Right atrium auricular region (tissue), 2 donors: ENCODE measurements around the gene NUDCD3. TPM values are rescaled to one million over a fixed set of nuclear protein-coding genes. Genes with fewer than 3 reads are reported as not detected.

Experiments
- DNase-seq: peaks from one replicate; pipeline ENCODE4 v3.0.0-alpha.2; 2019; ENCODE audit warnings: low spot score
- H3K27ac ChIP-seq, 2 donors: fragments of 200-600 bp; sonication (generic); 1 replicate in 1 of 2; 2 replicates in 1 of 2; pipeline ENCODE4 v1.5.1; 2016 to 2019
- H3K27me3 ChIP-seq, 2 donors: fragments of 200-600 bp; sonication (generic); one replicate each; pipeline versions ENCODE4 v1.5.1 to v1.6.0; 2017 to 2019
- H3K36me3 ChIP-seq: fragments of 200-600 bp; sonication (generic); one replicate; pipeline ENCODE4 v1.5.1; 2016
- H3K4me1 ChIP-seq, 2 donors: fragments of 200-600 bp; sonication (generic); one replicate each; pipeline versions ENCODE4 v1.5.1 to v1.6.0; 2017 to 2019
- H3K4me3 ChIP-seq, 2 donors: fragments of 200-600 bp; sonication (generic); 1 replicate in 1 of 2; 2 replicates in 1 of 2; pipeline ENCODE4 v1.5.1; 2017 to 2019; ENCODE audit warnings: mild to moderate bottlenecking in 1 of 2, moderate library complexity in 1 of 2
- H3K9me3 ChIP-seq, 2 donors: fragments of 200-600 bp; sonication (generic); one replicate each; pipeline ENCODE4 v1.5.1; 2019
- total RNA-seq, 2 donors: library from RNA; depleted of rRNA; stranded (reverse); fragments of >200 nt; gene quantifications; one replicate each; pipeline ENCODE4 v1.1.0, GENCODE V29; 2016
- TF ChIP-seq, protein P1 (sequence below), 2 donors: fragments of 200-600 bp; sonication (generic); IDR thresholded peaks; one replicate each; pipeline ENCODE4 v1.5.1; 2019; ENCODE audit warnings: antibody characterized with exemption in 2 of 2

The NUDCD3 gene
- total RNA-seq, 2 donors from 2014 or later: 50.6 to 53.3 TPM

DNA sequence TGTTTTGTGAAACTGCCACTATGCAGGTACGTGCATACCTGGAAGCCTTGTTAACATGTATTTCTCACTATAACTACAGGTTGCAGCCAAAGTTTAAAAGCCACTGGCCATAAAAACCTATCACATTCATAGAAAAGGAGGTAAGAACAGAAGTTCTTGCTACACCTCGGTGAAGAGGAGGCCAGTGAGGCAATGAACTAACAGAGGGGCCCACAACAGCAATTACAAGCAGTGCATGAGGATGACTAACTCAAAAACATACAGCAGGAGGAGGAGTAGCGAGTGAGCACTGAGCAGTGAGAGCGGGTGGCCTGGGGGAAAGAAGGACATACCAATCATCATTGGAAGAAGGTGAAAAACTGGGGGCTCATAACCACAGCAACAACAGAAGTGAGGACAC is 51.6 kb downstream of the NUDCD3 start:
- no peaks in the 10 kb centered on the region for H3K36me3 ChIP-seq
- peaks cover 0 to 19% of the 10 kb centered on the region in 2 donors for H3K4me1 ChIP-seq
- H3K4me3 ChIP-seq: no peak overlapping the region
- DNase-seq: no peak
- TF ChIP-seq, protein P1, sequence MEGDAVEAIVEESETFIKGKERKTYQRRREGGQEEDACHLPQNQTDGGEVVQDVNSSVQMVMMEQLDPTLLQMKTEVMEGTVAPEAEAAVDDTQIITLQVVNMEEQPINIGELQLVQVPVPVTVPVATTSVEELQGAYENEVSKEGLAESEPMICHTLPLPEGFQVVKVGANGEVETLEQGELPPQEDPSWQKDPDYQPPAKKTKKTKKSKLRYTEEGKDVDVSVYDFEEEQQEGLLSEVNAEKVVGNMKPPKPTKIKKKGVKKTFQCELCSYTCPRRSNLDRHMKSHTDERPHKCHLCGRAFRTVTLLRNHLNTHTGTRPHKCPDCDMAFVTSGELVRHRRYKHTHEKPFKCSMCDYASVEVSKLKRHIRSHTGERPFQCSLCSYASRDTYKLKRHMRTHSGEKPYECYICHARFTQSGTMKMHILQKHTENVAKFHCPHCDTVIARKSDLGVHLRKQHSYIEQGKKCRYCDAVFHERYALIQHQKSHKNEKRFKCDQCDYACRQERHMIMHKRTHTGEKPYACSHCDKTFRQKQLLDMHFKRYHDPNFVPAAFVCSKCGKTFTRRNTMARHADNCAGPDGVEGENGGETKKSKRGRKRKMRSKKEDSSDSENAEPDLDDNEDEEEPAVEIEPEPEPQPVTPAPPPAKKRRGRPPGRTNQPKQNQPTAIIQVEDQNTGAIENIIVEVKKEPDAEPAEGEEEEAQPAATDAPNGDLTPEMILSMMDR (IDR thresholded peaks at IDR 0.05): no peak
- no peaks in the 10 kb centered on the region for H3K27me3 ChIP-seq
- H3K27ac ChIP-seq: no peak overlapping the region
- H3K9me3 ChIP-seq: no peaks in the 10 kb centered on the region

DNA sequence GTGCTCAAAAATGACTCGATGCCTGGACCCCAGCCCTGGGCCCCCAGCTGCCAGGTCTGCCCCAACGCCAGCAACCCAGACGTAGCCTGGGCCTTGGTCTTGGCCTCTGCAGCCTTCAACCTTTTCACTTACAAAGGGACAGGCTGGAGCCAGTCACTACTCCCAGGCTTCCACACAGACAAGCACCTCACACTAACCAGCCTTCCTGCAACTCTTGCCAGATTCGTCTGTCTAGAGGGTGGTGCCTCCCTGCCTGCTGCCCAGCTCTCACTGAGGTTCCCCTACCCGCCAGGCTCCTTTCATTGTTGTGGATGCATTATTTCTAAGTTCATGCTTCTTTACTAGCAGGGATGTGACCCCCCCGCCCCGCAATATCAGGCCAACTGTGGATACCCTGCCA is 56.3 kb downstream of the NUDCD3 start:
- TF ChIP-seq, protein P1 (IDR thresholded peaks at IDR 0.05): no peak
- DNase-seq: no peak
- H3K27me3 ChIP-seq: no peaks in the 10 kb centered on the region
- no peak overlapping the region for H3K4me3 ChIP-seq
- H3K36me3 ChIP-seq: no peaks in the 10 kb centered on the region
- H3K4me1 ChIP-seq: peaks cover 0 to 37% of the 10 kb centered on the region in 2 donors
- no peaks in the 10 kb centered on the region for H3K9me3 ChIP-seq
- peak overlapping the region in 1 of 2 donors; percentile 8 for H3K27ac ChIP-seq

DNA sequence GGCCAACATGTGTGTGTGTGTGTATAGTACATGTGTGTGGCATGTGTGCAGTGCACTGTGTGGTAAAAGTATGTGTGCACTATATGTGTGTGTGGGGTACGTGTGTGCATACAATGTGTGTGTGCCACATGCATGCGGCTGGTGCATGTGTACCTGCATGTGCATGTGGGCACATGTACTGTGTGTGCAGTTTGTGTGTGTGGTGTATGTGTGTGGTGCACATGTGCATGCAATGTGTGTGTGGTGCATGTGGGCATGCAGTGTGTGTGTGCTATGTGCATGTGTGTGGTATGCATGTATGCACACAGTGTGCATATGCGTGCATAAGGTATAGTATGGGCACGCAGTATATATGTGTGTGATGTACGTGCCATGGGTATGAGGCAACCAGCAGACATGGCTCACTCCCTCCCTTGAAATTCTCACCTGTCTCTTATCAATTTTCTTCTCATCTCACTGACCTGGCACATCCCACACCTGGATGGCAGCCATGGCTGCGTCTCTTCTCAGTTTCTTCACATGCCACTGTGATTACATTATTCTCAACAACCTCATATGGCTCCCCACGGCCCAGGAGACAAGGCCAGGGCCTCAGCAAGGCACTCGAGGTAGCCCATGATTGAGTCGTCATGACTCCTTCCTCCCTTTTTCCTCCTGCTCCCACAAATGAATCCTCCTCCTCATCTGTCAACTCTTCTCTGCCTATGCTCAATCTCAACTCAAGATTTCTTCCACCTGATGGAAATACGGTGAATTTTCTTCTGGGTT is 57.0 kb downstream of the NUDCD3 start:
- no peaks in the 10 kb centered on the region for H3K9me3 ChIP-seq
- H3K27me3 ChIP-seq: no peaks in the 10 kb centered on the region
- DNase-seq: no peak
- TF ChIP-seq, protein P1 (IDR thresholded peaks at IDR 0.05): no peak
- H3K36me3 ChIP-seq: no peaks in the 10 kb centered on the region
- peaks cover 0 to 37% of the 10 kb centered on the region in 2 donors for H3K4me1 ChIP-seq
- peak overlapping the region in 1 of 2 donors; percentile 8 for H3K27ac ChIP-seq
- H3K4me3 ChIP-seq: no peak overlapping the region

DNA sequence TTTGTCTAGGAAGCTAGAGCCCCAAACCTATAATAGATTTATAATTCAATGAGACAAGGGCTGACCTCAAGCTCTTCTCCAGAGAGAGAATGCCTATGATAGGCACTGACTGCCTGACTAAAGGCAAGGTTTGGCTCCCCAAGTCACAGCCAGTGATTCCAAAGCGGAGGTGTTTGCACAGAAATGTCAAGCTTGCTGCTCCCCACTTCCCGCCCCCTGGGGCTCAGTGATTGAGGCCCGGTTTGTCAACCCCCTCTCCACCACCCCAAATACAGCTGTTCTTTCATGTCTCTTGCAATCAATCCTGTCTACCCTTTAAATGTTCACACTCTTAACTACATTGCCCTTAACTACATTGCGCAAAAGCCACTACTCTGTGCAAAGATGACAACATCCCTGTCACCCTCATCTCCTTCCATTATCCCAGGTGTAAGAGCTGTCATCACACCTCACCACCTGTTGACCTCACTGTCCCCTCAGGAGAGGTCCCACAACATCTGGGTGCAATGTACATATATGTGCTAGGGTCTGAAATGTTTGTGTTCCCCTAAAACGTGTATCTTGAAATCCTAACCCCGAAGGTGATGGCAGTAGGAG is 58.0 kb downstream of the NUDCD3 start:
- Histone ChIP-seq H3K36me3 (peaks cover under 1% of the 10 kb centered on the region), H3K9me3 (no peaks in the 10 kb centered on the region), H3K4me1 (peaks cover 0 to 37% of the 10 kb centered on the region in 2 donors), H3K27ac (no peak overlapping the region), H3K4me3 (no peak overlapping the region), H3K27me3 (no peaks in the 10 kb centered on the region)
- TF ChIP-seq, protein P1 (IDR thresholded peaks at IDR 0.05): no peak
- no peak for DNase-seq

DNA sequence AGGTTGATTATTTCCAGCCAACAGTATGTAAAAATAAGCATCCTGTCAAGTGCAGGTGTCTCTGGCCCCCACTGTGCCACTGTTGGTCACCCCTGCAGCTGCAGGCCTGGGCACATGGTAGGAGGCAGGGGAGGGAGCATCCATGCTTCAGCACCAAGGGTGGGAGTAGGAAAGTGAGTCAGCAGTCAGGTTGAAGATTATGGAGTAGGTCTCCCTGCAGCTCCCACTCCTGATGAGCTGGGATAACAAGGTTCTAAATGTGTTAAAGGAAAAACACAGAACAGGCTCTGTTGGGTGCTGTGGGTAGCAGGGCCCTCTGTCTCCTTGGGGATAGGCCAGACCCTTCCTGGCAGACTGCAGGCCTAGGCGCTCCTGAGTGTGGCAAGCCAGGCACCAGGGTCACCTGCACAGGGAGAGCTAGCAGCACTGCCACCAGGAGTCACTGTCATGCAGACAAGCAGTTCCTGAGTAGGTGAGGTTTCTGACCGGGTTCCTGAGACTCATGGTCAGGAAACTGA is 59.3 kb downstream of the NUDCD3 start:
- no peak for DNase-seq
- Histone ChIP-seq H3K36me3 (peaks cover 5% of the 10 kb centered on the region), H3K4me1 (peaks cover 0 to 37% of the 10 kb centered on the region in 2 donors), H3K27me3 (no peaks in the 10 kb centered on the region), H3K4me3 (no peak overlapping the region), H3K27ac (peak overlapping the region in 1 of 2 donors; percentile 26), H3K9me3 (no peaks in the 10 kb centered on the region)
- TF ChIP-seq, protein P1 (IDR thresholded peaks at IDR 0.05): peak in 1 of 2 donors; percentile 13
